NT2/D1 (cell line): Measurements from ENCODE around the gene CDR2.

Experiments used
- SUZ12 ChIP-seq: IDR thresholded peaks from 2 replicates; pipeline ENCODE4 v1.6.1; 2011; ENCODE audit not compliant: insufficient read length, insufficient read depth; ENCODE audit errors: extremely low read depth
- ZNF274 ChIP-seq: IDR thresholded peaks from 2 replicates; pipeline ENCODE4 v1.6.1; 2011; ENCODE audit warnings: mild to moderate bottlenecking, low read depth, low read length

- TF ChIP-seq ZNF274 (no peak), SUZ12 (no peak)
Observed at GRCh38 chr16:22314661-22315626, 59.5 kb downstream of the CDR2 start.
